Spleen (tissue), 7 donors: ENCODE measurements around the gene BZW1.

Experiments used
- CTCF ChIP-seq, 11 experiments: fragments of 200-600 bp in 7 of 11; fragments of 450-650 bp in 4 of 11; sonication (generic) in 4 of 11; IDR thresholded peaks in 8 of 11; conservative IDR thresholded peaks in 3 of 11; 1 replicate in 7 of 11; 2 replicates in 4 of 11; pipeline versions ENCODE4 v1.4.0 to v1.8.0; 2016 to 2021; ENCODE audit warnings: antibody characterized with exemption in 11 of 11, inconsistent platforms in 4 of 11, mild to moderate bottlenecking in 1 of 11
- POLR2AphosphoS5 ChIP-seq, 3 donors: sonication (generic); formaldehyde crosslinking; IDR thresholded peaks; one replicate each; pipeline ENCODE4 v1.5.1; 2017; ENCODE audit warnings: antibody characterized with exemption in 3 of 3
- donor health status: DM: no; HTN: no; CAD: no; lungs with moderate emphysema.
- donor health status: DM: no; HTN: no; CAD: no.
- donor health status: DM: no; HTN: no; CAD: no.

- TF ChIP-seq CTCF (IDR thresholded peaks at IDR 0.05 in 8 of 11, conservative IDR thresholded peaks at IDR 0.05 in 3 of 11) (no peak), POLR2AphosphoS5 (IDR thresholded peaks at IDR 0.05) (no peak)
These were observed 3.2 kb downstream of the BZW1 start for GRCh38 chr2:200814917-200815316.
